Gastrocnemius medialis (tissue), 4 donors: ENCODE results near the gene TMEM87B. TPM values are rescaled to one million over a fixed set of nuclear protein-coding genes. Genes with fewer than 3 reads are reported as not detected.

ENCODE experiments used
- ATAC-seq, 2 donors: fragments of 150-250 bp; one replicate each; pipeline ENCODE4 v1.9.1; 2016
- DNase-seq, 2 donors: peaks; one replicate each; pipeline ENCODE4 v3.0.0-alpha.2; 2019
- H3K27ac ChIP-seq, 4 donors: fragments of 200-600 bp; sonication (generic); 1 replicate in 1 of 4; 2 replicates in 3 of 4; pipeline ENCODE4 v1.5.1; 2016 to 2018; ENCODE audit warnings: mild to moderate bottlenecking in 2 of 4, moderate library complexity in 1 of 4
- H3K27me3 ChIP-seq, 3 donors: fragments of 200-600 bp; sonication (generic) in 2 of 3; 1 replicate in 1 of 3; 2 replicates in 2 of 3; pipeline versions ENCODE4 v1.5.1 to v1.6.0; 2016 to 2019; ENCODE audit warnings: mild to moderate bottlenecking in 1 of 3, moderate library complexity in 1 of 3
- H3K36me3 ChIP-seq, 2 donors: fragments of 200-600 bp; sonication (generic) in 1 of 2; one replicate each; pipeline ENCODE4 v1.5.1; 2017 to 2018
- H3K4me1 ChIP-seq, 2 donors: fragments of 200-600 bp; sonication (generic) in 1 of 2; one replicate each; pipeline ENCODE4 v1.5.1; 2016 to 2017; ENCODE audit warnings: mild to moderate bottlenecking in 2 of 2
- H3K4me3 ChIP-seq, 4 donors: fragments of 200-600 bp; sonication (generic) in 3 of 4; 1 replicate in 1 of 4; 2 replicates in 3 of 4; pipeline ENCODE4 v1.5.1; 2016 to 2019; ENCODE audit warnings: mild to moderate bottlenecking in 2 of 4
- H3K9me3 ChIP-seq, 3 donors: fragments of 200-600 bp; sonication (generic) in 2 of 3; 1 replicate in 1 of 3; 2 replicates in 2 of 3; pipeline ENCODE4 v1.5.1; 2016 to 2019
- CTCF ChIP-seq, 5 experiments: fragments of 450-650 bp in 3 of 5; fragments of 200-600 bp in 2 of 5; sonication (generic) in 2 of 5; IDR thresholded peaks in 4 of 5; conservative IDR thresholded peaks in 1 of 5; 1 replicate in 4 of 5; 2 replicates in 1 of 5; pipeline ENCODE4 v1.5.1; 2016 to 2019; ENCODE audit warnings: antibody characterized with exemption in 5 of 5, mild to moderate bottlenecking in 3 of 5, moderate library complexity in 3 of 5
- POLR2A ChIP-seq, 2 donors: fragments of 450-650 bp; IDR thresholded peaks; one replicate each; pipeline ENCODE4 v1.6.1; 2017; ENCODE audit warnings: antibody characterized with exemption in 2 of 2, mild to moderate bottlenecking in 2 of 2, moderate library complexity in 2 of 2
- in situ Hi-C, 4 donors: fragments of 200-750 bp; cut with MboI; loops; one replicate each; pipeline versions ENCODE4 v1.15.0 to v1.8.0; 2017; ENCODE audit warnings: low sequenced_read_pairs in 4 of 4
- intact Hi-C: fragments of 100-400 bp; cut with DNase I; formaldehyde crosslinking; loops from one replicate; pipeline ENCODE4 v1.15.1; 2023; ENCODE audit warnings: low total_unique reads
- total RNA-seq, 4 donors: library from RNA; depleted of rRNA; stranded (reverse); fragments of >200 nt; gene quantifications; one replicate each; pipeline versions ENCODE4 v1.1.0 to v1.2.3, GENCODE V29; 2016

TMEM87B gene
- total RNA-seq, 4 donors from 2014 or later = 2.6 to 5.0 (median 3.1) TPM

GRCh38 chr2:112143150-112143549, 88.1 kb downstream of the TMEM87B start:
- H3K9me3 ChIP-seq = no peaks in the 10 kb centered on the region
- DNase-seq (no peak), ATAC-seq (no peak)
- H3K27ac ChIP-seq = no peak overlapping the region
- no peak overlapping the region for H3K4me3 ChIP-seq
- TF ChIP-seq CTCF (IDR thresholded peaks at IDR 0.05 in 4 of 5, conservative IDR thresholded peaks at IDR 0.05 in 1 of 5) = no peak
- no peak for TF ChIP-seq POLR2A (IDR thresholded peaks at IDR 0.05)
- H3K27me3 ChIP-seq = peaks cover 0 to under 1% (median 0%) of the 10 kb centered on the region in 3 donors
- no peaks in the 10 kb centered on the region for H3K4me1 ChIP-seq
- in situ Hi-C loops (no loop called here), intact Hi-C loops (no loop called here)
- no peaks in the 10 kb centered on the region for H3K36me3 ChIP-seq

- Histone ChIP-seq H3K4me3 (no peak overlapping the region), H3K9me3 (no peaks in the 10 kb centered on the region), H3K27me3 (no peaks in the 10 kb centered on the region), H3K4me1 (no peaks in the 10 kb centered on the region), H3K27ac (no peak overlapping the region), H3K36me3 (no peaks in the 10 kb centered on the region)
- in situ Hi-C loops (no loop called here), intact Hi-C loops (no loop called here)
- ATAC-seq = no peak
- DNase-seq = no peak
- TF ChIP-seq POLR2A (IDR thresholded peaks at IDR 0.05) = no peak
- no peak for TF ChIP-seq CTCF (IDR thresholded peaks at IDR 0.05 in 4 of 5, conservative IDR thresholded peaks at IDR 0.05 in 1 of 5)
Measured at GRCh38 chr2:112144966-112145365, 89.9 kb downstream of the TMEM87B start.

- no peaks in the 10 kb centered on the region for H3K4me1 ChIP-seq
- no peak for ATAC-seq
- no peaks in the 10 kb centered on the region for H3K9me3 ChIP-seq
- H3K4me3 ChIP-seq = peak overlapping the region in 1 of 4 donors; percentile 6
- intact Hi-C loops (no loop called here), in situ Hi-C loops (no loop called here)
- peak overlapping the region in 3 of 4 donors; percentile 9 to 59 (median 33) for H3K27ac ChIP-seq
- H3K36me3 ChIP-seq = no peaks in the 10 kb centered on the region
- DNase-seq = no peak
- no peaks in the 10 kb centered on the region for H3K27me3 ChIP-seq
- TF ChIP-seq CTCF (IDR thresholded peaks at IDR 0.05 in 4 of 5, conservative IDR thresholded peaks at IDR 0.05 in 1 of 5) (no peak), POLR2A (IDR thresholded peaks at IDR 0.05) (no peak)
Measured at GRCh38 chr2:112147382-112148168, 92.5 kb downstream of the TMEM87B start.

GRCh38 chr2:112148477-112148876, 93.4 kb downstream of the TMEM87B start:
- ATAC-seq (no peak), DNase-seq (no peak)
- in situ Hi-C loops (no loop called here), intact Hi-C loops (no loop called here)
- no peaks in the 10 kb centered on the region for H3K27me3 ChIP-seq
- no peaks in the 10 kb centered on the region for H3K9me3 ChIP-seq
- no peaks in the 10 kb centered on the region for H3K36me3 ChIP-seq
- H3K4me1 ChIP-seq = no peaks in the 10 kb centered on the region
- H3K27ac ChIP-seq = peak overlapping the region in 1 of 4 donors; percentile 59
- TF ChIP-seq CTCF (IDR thresholded peaks at IDR 0.05 in 4 of 5, conservative IDR thresholded peaks at IDR 0.05 in 1 of 5) = no peak
- TF ChIP-seq POLR2A (IDR thresholded peaks at IDR 0.05) = no peak
- no peak overlapping the region for H3K4me3 ChIP-seq
